HG03442 (cell line): ENCODE data around the gene SDC1.

Source experiments
- ATAC-seq: cut with Tn5 transposase; IDR thresholded peaks from one replicate; pipeline ENCODE4 v1.9.1; 2021; ENCODE audit warnings: mild to moderate bottlenecking, moderate library complexity; ENCODE audit not compliant: unreplicated experiment

Gene SDC1

DNA sequence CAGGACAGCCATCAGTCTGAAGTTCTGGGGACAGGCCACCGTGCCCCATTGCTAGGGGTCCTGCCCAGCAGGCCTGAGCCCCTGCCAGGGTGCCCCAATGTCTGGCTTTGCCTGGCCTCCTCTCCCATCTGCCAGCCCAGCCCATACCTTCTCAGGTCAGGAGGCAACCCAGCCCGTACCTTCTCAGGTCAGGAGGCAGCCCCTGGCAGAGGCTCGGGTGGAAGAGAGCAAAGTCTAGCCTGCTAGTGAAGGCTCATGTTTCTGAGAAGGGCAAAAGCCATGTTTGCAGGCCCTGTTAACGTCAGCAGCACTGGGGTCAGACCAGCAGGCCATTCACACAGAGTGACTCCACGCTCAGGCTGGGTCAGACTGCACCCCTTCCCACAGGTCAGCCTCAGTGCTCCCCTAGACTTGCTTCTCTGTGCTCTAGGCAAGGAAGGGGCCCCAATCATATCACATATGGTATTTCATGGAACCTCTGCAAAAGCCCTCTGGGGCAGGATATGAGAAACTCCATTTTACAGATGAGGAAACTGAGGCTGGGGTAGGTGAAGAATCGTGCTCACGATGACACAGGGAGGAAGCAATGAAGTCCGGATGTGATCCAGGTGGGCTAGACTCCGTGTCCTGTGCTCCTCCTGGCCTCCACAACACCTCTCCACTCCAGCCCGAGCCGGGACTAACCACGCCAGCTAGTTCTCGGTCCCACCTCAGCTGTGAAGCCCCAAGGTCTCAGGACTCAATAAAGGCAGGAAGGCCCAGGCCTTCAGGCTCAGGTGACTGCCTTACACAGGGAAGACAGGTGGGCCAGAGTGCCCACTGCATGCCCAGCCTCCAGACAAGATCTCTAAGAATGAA lies 9.5 kb downstream of the SDC1 start:
- no peak for ATAC-seq

DNA sequence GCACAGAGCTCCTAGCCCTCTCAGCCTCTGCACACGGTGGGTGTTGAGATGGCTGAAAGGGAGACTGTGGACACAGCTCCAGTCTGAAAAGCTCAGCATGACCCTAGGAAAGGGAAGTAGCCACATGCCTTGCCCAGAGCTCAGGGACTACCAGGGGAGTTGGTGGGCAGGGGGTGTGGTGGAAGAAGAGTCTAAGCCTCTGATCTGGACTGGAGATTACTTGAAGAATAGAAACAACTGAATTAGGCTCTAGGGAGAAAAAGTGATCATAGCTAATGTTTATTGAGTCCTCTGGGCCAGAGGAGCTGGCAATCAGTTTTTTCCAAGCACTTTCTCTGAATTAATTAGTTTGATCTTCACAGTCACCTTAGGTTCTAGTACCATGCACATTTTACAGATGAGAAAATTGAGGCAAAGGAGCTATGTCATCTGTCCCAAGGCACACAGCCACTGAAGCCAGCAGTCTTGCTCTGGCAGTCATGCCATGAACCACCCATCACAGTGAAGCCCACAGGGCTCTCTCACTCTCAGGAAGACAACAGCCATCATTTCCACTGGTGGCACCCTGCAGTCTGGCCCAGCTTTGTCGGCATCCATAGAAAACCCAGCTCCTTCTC lies 10.3 kb downstream of the SDC1 start:
- no peak for ATAC-seq

DNA sequence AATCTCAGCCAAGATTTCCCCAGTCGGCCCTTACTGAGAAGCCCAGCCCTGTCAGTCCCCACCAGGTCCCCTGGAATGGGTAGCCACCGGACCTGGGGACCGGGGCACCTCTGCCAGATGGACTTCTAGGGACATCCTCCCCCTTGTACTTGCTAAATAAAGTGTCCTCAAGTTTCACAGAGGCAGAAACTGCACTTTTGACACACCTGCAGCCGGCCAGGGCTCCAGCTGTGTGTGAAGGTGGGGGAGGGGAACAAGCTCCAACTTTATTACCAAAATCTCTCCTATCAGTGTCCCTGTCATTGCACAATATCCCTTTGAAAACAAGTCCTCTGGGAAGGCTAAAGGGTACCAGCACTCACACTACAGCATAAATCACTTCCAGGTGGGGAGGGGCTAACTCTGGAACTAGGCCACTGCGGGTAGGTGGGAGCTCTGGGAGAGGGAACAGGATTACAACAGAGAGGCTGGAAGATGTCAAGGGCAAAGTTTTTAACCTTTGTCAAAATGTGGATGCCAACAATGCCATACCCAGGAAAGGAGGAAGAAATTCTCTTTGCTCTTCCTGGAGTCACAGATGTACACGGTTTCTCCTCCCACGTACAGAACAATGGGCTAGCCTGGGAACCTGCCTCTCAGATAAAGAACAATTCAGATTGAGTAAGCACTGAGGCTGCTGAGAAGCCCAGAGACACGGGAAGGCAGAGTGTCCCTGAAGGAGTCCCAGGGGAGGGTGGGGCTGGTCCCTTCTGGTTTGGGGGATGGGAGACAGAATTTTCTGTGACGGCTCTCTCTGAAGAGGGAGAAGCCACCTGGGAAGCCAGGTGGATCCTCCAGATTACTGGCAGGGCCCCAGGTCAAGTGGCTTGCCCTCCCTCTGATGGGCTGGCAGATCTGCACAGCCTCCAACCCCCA lies 11.0 kb downstream of the SDC1 start:
- no peak for ATAC-seq

DNA sequence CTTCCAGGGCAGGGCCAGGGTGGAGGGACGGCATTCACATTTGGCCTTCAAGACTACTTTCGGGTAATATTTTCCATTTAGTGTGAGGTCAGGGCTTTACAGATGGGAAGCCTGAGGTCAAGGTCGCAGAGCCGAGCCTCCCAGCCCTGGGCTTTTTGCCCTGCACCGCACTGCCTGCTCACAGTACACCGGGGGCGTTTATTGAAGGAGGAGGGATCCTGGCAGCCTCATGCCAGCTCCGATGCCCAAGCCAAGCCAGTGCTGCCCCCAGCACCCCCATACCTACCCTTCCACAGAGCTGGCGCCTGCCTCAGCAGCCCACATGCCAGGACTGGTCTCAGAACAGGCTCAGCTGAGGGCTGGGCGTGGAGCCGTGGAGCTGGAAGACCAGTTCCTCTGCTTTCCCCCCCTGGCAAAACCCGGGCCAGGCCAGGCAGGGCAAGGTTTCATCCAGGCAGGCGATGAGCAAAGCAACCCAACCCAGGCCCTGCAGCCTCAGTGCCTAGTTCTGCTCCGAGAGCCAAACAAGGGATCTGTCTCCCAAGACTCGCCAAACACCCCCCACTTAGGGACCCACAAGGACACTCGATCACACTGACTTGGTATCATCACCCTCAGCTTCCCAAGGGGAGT lies 11.9 kb downstream of the SDC1 start:
- no peak for ATAC-seq

DNA sequence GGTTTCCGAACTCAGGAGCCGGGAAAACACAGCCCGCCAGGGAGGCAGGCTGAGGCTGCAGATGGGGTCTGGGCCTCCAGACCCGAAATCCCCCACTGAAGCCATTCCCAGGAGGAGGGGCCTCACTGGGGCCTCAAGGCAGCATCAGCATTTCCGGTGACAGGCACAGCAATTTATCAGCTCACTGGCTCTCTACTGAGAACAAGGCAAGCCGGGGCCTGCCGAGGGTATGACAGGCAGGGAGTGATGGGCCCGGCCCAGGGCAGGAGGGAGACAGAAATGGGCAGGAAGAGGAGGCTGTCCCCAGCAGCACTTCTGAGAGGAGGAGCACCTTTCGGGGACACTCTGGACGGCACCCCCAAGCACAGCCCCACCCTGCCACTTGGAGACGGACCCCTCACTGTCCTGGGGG lies 12.5 kb downstream of the SDC1 start:
- ATAC-seq, result no peak

DNA sequence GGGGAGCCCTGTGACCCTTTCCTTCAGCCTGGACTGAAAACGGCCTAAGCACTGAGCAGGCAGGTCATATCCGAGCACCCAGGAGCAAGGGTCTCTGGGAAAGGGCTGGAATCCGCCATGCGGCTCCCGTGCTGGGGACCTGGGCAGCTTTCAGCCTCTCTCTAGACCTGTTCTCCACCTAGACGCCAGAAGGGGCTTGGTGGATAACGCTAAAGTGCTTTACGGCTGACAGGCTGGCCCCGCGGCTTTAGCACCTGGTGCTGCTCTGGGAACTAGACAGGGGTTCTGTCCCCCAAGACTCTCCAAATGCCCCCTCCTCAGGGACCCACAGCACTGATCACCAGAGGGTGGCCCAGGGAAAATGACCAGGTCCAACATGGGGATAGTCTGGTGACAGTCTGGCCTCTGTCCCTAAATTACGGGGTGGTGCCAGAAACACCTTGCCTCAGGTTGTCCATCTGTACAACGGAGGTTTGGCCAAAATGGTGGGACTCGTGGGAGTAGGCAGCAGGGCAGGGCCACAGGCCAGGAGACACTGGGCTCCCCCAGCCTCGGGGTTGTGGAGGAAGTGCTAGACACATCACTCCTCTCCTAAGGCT lies 13.0 kb downstream of the SDC1 start:
- ATAC-seq, result no peak

DNA sequence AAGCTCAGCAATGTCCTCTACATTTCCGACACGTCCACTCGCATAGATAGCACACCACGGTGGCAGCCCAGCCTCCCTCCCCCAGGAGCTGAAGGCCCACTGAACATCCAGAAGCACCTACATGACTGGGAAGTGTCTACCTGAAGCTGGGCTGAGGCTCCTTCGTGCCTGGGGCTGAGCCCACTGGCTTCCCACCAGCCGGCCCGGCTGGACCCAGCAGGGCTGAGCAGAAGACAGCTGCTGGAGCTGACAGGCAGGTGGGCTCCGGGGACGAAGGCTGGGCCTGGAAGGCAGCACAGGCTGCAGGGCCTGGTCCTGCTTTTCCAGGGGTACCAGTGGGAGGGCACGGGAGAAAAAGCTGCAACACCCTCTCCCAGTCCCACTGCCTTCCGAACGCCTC lies 13.5 kb downstream of the SDC1 start:
- ATAC-seq, result no peak

DNA sequence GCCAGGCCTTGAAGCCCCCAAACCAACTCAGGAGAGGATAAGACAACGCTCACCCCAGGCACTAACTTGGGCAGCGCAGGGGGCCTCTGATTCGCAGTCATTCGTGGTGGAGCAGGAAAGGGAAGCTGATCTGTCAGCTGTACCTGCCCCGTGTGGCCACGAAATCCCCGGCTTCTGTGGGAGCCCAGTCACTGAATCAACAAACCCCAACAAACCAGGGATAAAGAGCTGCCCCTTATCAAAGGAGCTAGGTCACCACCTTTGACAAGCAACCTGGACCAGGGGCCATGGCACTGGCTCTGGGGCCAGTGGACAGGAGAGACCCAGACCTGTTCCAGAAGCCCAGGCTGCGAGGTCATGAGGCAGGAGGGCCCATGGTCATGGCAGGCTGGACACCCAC lies 14.5 kb downstream of the SDC1 start:
- no peak for ATAC-seq

DNA sequence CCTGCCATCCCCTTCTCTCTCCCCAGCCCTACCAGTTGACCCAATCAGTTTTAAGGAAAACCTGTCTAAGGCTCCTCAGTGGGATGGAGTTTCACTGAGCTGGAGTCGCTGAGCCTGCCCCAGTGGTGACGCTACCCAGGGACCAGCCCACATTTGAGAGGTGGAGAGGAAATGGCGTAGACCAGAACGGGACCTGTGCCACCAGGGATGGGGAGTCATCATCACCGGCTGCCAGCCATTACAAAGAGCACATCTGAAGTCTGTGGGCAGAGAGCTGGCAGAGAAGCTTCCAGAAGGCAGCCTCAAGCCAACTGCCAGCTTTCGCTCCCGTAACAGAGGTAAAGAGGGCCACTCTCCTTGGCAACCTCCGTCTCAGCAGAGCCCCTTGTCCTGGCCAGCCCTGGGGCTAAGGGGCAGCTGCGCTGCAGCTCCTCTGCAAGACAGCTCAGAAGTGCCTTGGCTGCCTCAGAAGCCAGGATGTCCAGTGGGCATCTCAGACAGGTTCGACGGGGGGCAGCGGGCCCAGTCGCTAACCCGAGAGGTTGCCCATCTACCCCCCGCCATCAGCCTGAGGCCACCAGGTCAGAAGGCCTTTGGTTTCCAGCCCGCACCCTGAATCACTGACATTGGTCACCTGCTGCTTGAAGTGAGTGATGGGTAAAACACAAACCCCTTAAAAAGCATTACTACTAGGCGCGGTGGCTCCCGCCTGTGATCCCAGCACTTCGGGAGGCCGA lies 15.4 kb downstream of the SDC1 start:
- ATAC-seq, result no peak

DNA sequence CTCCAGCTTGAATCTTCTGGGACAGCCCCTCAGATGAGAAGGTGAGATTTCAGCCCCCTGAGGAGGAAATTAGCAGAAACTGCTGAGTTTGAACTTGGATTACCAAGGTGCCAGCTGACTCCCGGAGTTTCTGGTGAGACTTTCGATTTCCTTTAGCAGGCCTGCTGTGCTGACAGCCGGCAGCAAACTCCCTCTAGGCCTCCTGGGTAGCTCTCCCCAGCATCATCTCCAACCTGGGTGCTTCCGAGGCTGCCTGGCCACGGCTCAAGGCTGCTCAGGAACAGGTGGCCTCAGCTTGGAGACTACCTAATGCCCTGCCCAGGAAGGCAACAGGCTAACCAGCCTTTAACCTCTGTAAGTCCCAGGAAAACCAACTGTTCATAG lies 16.5 kb downstream of the SDC1 start:
- no peak for ATAC-seq

DNA sequence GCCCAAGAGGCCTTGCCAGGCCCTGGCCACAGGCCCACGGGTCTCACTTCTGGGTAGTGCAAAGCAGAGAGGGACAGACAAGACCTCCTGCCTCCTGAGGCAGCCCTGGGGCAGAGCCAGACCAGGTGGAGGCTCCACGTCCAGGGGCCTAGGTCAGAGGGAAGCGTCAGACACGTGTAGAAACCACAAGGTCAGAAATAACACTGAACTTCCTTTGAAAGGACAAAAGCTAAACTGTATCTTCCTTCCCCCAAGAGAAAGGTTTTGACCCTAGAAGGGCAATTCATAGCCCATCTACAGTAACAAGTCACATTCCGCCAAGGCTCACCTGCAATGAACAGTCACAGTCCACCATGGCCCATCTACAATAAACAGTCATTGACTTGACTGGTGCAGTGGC lies 17.9 kb downstream of the SDC1 start:
- peak; percentile 48 for ATAC-seq

DNA sequence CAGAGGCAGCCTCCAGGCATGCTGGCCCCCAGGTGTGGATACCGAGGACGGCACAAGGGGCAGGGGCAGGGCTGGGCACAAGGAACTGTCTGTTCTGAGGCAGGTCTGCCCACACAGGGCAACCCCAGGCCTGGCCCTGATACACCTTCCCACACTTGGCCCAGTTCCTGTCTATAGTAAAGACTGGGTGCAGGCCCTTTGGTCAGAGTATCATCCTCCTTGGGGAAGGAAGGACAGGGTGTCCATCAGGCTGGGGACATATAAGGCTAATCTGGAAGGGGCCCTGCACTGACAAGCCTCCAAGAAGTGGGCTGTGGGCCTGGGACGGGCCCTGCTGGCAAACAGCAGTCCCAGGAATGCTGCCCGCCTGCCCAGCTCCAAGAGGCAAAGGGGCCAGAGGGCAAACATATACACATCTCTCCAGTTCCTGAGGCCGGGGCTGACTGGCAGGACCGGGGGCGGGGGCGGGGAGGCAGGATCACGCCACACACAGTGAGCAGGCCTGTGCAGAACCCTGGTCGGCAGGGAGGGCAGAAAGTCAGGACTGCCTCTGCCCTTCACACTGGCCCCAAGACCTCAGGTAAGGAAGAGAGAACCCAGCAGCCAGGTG lies 18.9 kb downstream of the SDC1 start:
- no peak for ATAC-seq

DNA sequence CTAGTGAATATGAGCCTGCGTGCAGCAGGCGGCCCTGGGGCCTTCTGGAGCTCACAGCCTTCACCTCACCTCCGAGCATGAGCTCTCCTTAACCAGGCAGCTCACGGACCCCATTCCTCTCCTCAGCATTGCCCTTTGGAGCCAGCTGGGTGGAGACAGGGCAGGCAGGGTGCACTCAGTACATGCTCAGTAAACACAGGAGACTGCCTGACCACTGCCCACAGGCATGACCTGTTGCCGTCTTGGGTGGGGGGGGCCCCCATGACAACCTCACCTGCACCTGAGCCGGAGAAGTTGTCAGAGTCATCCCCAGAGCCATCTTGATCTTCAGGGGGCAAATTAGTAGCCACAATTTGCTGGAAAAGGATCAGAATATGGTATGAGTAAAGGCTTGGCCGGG lies 19.9 kb downstream of the SDC1 start:
- ATAC-seq, result no peak

DNA sequence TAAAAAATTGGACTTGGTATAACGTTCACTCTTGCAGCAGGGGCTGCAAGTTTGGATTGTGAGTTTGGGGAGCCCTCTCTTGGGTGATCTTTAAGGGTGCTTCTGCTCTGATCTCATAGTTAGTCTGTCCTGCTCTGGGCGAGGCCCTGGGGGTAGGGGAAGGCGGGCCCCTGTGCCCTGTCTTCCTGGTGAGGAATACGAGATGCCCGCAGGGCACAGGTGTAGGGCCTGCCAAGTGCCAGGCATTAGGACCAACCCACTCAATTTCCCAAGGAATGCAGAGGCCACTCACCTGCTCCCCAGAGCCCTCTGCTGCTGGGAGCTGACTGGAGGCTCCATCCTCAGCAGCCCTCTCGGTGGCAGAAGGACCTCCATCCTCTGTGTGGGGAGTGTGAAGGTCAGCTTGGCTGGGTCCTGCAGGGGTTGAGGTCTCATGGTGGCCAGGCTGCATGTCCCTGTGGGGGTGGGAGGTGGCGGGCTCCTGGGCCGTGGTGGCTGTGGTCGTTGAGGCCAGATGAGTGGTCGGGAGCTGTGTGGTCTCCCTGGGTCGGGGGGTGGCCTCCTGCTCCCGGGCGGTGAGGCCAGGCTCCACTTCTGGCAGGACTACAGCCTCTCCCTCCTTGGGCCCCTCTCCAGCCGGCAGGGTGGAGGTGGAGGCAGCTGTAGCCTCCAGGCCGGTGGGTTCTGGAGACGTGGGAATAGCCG lies 21.3 kb downstream of the SDC1 start:
- no peak for ATAC-seq

DNA sequence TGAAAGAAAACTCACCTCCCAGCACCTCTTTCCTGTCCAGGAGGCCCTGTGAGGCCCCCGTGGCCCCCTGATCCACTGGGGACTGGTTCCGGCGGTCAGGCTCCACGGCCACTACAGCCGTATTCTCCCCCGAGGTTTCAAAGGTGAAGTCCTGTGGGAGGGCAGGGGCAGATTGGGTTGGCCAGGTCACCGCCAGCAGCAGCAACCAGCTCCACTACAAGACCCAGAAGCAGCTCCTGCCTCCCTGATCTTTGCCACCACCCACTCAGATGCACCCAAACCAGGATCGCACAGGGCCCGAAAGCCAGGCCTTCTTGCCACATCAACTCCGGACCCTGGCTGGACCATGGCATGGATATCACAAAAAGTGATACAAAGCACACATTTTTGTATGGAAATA lies 21.9 kb downstream of the SDC1 start:
- no peak for ATAC-seq

DNA sequence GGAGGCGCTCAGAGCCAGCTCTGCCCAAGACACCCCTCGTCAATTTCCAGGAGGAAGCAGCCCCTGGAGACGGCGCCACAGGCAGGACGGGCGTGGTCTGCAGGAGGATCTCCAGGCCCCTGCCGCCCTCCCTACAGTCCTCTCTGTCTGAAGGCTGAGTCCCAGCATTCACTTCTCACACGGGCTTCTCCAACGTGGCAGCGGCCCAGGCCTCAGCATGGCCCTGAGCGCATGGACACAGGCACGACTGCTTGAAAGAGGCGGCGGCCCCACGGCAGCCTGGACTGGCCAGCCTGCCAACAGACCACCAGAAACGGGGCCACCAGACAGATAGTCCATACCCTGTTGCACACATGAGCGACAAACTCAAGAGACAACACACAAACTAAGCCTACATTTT lies 23.3 kb downstream of the SDC1 start:
- no peak for ATAC-seq

DNA sequence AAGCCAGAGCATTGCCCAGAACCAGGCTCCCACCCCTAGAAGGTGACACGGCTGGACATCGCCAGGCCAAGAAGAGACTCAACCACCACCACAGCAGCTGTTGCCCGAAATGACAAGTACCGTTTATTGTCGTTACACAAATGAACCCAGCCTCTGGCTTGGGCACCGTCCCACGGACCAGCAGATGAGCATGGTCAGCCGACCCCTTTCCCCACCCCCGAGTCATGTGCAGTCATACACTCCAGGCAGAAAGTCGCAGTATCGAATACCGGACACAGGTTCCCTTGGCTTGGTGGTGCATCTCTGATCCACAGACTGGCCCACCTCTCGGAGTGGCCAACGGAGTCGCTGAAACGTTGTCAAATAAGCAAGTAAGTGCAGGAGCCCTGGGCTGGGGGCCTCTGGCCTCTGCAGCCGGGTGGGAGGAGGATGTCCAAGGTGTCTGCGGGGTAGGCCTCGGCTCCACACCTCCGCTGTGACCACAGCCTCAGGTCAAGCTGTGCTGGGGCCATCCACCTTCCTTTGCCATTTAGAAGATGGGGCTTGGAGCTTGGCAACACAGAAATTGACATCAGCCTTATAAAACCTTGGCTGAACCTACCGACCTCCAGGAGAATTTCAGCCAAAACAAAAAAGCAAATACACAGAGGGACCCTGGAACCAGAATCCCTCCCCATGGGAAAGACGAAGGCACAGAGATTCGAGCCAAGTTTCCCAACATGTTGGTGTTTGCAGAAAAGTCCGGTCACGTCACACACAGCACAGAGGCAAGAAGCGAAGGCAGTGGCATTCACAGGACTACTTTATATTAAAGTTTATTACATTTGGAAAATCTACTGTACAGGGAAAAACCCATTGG lies 24.0 kb downstream of the SDC1 start:
- ATAC-seq, result no peak

DNA sequence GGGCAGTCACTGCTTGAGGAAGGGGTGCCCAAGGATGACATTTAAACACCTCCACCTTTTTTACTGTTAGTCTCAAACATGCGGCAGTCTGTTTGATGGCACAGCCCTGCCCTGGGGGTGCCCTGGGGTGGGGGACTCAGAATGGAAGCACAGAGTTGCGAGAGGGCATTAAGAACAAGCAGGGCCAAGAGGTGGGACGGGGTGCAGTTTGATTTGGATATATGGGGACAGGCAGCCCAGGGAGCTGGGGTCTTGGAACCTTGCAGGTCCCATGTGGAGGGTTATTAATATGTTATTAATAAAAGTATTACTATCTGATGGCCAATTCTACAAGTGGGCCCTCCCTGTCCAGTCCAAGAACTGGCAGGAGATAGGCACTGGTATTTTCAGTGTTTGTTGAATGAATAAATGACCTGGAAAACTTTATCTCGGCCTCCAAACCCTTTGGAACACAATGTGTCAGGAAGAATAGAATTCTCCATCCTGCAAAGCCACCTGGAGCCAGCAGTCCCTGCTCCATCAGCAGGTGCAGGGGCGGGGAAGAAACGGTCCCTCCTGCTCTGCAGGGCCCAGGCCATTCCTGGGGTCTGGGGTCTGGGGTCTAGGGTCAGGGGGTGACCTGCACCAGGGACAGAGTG lies 25.2 kb downstream of the SDC1 start:
- no peak for ATAC-seq
